ENCODE results near the gene GCNA. TPM values are rescaled to one million over a fixed set of nuclear protein-coding genes. Genes with fewer than 3 reads are reported as not detected.

GCNA gene
- polyA plus RNA-seq, 1 experiment: 1.2 TPM

DNA sequence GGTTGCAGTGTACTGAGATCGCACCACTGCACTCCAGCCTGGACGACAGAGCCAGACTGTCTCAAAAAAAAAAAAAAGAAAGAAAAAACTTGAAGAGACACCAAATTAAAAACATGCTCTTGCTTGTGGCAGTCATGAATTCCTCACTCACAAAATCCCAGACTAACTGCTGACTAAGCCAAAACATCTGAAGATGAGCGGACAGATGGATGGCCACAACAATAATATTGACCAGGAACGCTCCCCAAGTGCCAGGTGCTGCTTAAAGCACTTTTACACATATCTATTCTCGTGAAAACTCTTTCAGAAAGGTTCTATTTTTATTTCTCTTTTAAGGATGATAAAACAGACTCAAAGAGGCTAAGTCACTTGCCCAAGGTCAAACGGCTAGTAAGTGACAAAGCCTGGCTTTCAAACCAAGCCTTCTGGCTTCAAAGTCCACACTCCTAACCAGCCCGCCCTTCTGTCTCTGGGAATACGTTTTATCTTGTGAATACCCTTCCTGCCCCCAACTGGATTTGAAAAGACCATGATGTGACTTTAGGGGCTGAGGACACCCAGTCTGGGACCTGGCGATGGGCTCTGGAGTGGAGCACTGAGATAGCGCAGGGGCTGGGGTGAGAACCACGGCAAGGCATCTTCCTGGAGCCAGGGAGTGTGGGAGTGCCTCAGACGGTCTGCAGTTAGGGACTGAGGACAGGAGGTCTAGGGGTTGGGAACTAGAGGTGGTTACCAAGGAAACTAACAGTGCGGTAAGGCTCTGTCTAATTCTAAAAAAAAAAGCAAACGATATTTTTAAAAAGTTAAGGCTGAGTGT, 49.6 kb downstream of the GCNA start:
- Histone ChIP-seq H3K27me3 (ENCODE audit: control insufficient read depth, insufficient read depth, low read length) (peaks cover 3% of the 10 kb centered on the region), H3K27ac (ENCODE audit: low read depth, low read length) (no peak overlapping the region), H3K9me3 (ENCODE audit: control insufficient read depth, insufficient read depth, low read length) (no peaks in the 10 kb centered on the region), H3K4me3 (ENCODE audit: low read depth, low read length) (no peak overlapping the region)
- TF ChIP-seq, protein P1, sequence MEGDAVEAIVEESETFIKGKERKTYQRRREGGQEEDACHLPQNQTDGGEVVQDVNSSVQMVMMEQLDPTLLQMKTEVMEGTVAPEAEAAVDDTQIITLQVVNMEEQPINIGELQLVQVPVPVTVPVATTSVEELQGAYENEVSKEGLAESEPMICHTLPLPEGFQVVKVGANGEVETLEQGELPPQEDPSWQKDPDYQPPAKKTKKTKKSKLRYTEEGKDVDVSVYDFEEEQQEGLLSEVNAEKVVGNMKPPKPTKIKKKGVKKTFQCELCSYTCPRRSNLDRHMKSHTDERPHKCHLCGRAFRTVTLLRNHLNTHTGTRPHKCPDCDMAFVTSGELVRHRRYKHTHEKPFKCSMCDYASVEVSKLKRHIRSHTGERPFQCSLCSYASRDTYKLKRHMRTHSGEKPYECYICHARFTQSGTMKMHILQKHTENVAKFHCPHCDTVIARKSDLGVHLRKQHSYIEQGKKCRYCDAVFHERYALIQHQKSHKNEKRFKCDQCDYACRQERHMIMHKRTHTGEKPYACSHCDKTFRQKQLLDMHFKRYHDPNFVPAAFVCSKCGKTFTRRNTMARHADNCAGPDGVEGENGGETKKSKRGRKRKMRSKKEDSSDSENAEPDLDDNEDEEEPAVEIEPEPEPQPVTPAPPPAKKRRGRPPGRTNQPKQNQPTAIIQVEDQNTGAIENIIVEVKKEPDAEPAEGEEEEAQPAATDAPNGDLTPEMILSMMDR (IDR thresholded peaks at IDR 0.05; ENCODE audit: low read depth, low read length): no peak
- ChIA-PET POLR2A (no interaction called here), CTCF (no interaction called here)
- no peak for DNase-seq (ENCODE audit: low read depth, low spot score)

DNA sequence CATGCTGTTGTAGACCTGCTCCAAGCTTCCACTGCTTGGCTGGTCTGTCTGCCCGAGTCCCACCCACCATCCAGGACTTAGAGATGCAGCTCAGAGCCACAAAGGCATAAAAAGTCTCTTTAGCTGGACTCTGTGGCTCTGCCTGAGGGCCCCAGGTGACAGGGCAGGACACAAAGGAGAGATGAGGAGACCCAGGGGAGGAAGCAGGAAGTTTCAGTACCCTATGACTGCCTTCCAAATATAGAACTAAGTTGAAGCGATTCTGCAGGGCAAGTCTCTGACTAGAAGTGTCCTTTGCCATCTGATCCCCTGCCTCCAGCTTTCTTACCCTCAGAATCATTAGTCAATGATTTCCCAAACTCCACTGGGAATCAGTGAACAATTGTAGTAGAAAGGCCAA, 51.2 kb downstream of the GCNA start:
- H3K27me3 ChIP-seq (ENCODE audit: control insufficient read depth, insufficient read depth, low read length): peaks cover 3% of the 10 kb centered on the region
- DNase-seq (ENCODE audit: low read depth, low spot score): no peak
- TF ChIP-seq, protein P1 (IDR thresholded peaks at IDR 0.05; ENCODE audit: low read depth, low read length): no peak
- H3K27ac ChIP-seq (ENCODE audit: low read depth, low read length): no peak overlapping the region
- ChIA-PET POLR2A (no interaction called here), CTCF (no interaction called here)
- H3K4me3 ChIP-seq (ENCODE audit: low read depth, low read length): no peak overlapping the region
- H3K9me3 ChIP-seq (ENCODE audit: control insufficient read depth, insufficient read depth, low read length): no peaks in the 10 kb centered on the region

DNA sequence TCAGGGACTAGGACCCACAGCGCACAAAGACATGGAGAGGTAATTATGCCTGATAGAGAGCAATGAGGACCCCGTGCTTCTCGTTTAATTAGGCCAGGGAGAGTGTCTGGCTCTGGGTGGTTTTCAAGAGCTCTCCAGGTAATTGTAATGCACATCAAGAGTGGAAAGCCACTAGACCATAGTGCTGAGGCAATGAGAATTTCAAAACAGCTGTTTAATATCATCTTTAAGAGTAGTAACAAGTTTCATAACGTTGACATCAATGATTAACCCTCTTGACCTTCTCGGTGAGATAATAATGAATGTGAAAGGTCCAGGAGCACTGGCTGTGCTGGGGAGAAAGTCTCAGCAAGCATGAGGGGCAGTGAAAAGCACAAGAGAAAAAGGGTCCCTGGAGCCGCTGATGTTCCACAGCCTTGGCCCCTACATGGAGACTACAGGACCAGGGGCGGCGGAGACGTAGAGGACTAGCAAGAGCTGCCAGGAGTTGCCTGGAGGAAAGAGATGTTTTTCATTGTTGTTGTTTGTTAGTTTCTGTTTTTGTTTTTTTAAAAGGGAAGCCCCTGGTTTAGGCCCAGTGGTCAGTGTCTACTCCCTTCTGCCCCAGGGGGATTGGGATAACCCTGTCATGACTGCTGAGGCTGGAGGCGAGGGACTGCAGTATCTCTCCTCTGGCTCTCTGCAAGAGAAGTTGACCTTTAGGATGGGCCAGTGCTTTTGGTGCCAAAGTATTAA, 54.9 kb downstream of the GCNA start:
- no peak for DNase-seq (ENCODE audit: low read depth, low spot score)
- H3K4me3 ChIP-seq (ENCODE audit: low read depth, low read length): no peak overlapping the region
- peaks cover 3% of the 10 kb centered on the region for H3K27me3 ChIP-seq (ENCODE audit: control insufficient read depth, insufficient read depth, low read length)
- H3K9me3 ChIP-seq (ENCODE audit: control insufficient read depth, insufficient read depth, low read length): no peaks in the 10 kb centered on the region
- no peak overlapping the region for H3K27ac ChIP-seq (ENCODE audit: low read depth, low read length)
- CTCF ChIA-PET: no interaction called here
- TF ChIP-seq, protein P1 (IDR thresholded peaks at IDR 0.05; ENCODE audit: low read depth, low read length): no peak
- POLR2A ChIA-PET: no interaction called here

DNA sequence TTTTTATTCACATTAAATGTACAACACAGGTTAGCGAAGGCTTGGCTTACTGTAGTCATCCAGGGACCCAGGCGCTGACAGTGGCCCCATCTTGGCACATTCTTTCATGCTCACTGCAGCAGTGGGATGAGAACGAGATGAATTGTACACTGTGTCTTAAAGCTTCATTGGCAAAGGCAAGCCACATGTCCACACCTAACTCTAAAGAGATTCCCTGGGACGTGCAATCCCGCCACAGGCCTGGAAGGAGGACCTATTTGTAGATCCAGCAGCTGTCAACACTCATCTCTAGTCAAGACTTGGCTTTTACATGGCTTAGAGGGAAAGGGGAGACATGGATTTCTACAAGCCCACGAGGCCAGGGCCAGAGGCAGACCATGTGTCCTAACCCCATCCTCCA, 56.1 kb downstream of the GCNA start:
- POLR2A ChIA-PET: no interaction called here
- CTCF ChIA-PET: no interaction called here

More for the DNA sequence above, 56.1 kb downstream of the GCNA start:
- H3K27me3 ChIP-seq (ENCODE audit: control insufficient read depth, insufficient read depth, low read length): no peaks in the 10 kb centered on the region
- no peak overlapping the region for H3K4me3 ChIP-seq (ENCODE audit: low read depth, low read length)
- DNase-seq (ENCODE audit: low read depth, low spot score): no peak
- H3K9me3 ChIP-seq (ENCODE audit: control insufficient read depth, insufficient read depth, low read length): no peaks in the 10 kb centered on the region
- no peak overlapping the region for H3K27ac ChIP-seq (ENCODE audit: low read depth, low read length)
- TF ChIP-seq, protein P1 (IDR thresholded peaks at IDR 0.05; ENCODE audit: low read depth, low read length): no peak
